Measurements from ENCODE around the gene TMEM204.
"Not testable (repeated sequence)": the region's sequence is repeated elsewhere in the genome, so short reads cannot be mapped to it uniquely, and the experiment has no call there.

The TMEM204 gene

DNA sequence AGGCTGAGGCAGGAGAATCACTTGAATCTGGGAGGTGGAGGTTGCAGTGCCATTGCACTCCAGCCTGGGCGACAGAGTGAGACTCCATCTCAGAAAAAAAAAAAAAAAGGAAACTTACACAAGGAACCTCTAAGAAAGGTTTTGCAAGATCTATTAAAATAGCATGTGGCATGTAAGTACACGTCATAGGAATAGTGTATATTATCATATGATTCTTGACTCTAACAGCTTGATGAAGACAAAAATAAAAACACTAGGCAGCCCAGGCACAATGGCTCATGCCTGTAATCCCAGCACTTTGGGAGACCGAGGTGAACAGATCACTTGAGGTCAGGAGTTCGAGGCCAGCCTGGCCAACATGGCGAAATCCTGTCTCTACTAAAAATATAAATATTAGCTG lies 62.0 kb downstream of the TMEM204 start:
- DNase-seq (ENCODE audit: low read depth in 2 of 2), result not testable (repeated sequence)

DNA sequence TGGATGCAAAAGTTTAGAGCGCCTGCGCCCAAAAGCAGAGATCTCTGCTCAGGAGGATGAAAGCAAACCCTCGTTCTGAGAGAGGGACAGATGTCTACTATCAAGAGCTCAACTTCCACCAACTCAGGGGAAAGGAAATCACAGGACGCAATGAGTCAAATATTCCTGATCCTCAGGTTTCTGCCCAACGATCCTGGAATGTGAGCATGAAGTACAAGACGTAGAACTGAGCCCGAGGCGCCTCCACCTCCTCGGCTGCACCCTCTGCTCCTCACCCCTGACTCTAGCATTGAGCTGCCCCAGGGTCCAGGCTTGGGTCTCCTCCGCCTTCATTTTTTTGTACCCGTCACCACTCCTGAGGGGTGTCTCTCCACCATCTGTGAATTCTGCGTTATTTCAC lies 63.0 kb downstream of the TMEM204 start:
- no peak for DNase-seq (ENCODE audit: low read depth in 2 of 2)

DNA sequence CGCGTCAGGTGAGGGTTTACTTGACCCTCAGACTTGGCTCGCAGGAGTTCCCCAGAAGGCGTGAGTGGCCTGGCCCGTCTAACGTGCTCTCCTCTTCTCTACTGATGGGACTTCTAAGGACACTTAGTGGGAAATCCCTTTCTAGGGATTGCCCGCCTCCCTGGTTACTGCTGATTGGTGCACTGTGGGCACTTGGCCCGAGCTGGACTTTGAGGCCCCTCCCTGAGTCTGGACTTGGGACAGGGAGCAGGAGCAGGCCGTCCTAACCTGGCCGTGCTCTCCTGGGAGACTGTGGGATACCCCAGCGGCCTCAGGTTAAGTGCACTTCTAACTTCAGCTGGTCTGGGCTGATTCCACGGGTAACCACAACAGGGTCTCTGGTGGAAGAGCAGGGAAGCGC lies 63.7 kb downstream of the TMEM204 start:
- no peak for DNase-seq (ENCODE audit: low read depth in 2 of 2)

DNA sequence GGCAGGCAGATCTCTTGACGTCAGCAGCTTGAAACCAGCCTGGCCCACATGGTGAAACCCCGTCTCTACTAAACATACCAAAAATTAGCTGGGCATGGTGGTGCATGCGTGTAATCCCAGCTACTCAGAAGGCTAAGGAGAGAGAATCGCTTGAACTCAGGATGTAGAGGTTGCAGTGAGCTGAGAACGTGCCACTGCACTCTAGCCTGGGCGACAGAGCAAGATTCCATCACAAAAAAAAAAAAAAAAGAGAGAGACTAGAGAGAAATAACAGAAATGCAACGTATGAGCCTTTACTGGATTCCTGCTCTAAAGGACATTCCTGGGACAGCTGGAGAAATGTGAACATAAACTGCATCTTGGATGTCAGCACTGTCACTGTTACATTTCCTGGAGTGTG lies 67.6 kb downstream of the TMEM204 start:
- DNase-seq (ENCODE audit: low read depth in 2 of 2), result no peak

DNA sequence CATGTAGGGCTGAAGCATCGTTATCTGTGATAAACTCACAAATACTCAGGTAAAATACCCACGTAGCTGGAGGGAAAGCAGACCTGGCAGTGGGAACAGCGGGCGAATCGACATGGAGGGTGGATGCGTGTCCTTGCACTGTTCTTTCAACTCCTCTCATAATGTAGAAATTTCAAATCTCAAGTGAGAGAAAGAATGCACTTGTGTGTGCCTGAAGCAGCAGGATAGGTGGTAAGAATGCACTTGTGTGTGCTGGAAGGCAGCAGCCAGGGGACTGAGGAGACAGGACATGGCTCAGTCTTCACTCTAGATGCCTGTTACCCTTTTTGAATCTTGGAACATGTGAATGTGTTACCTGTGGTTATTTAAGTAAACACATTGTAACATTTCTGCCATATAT lies 68.0 kb downstream of the TMEM204 start:
- no peak for DNase-seq (ENCODE audit: low read depth in 2 of 2)

DNA sequence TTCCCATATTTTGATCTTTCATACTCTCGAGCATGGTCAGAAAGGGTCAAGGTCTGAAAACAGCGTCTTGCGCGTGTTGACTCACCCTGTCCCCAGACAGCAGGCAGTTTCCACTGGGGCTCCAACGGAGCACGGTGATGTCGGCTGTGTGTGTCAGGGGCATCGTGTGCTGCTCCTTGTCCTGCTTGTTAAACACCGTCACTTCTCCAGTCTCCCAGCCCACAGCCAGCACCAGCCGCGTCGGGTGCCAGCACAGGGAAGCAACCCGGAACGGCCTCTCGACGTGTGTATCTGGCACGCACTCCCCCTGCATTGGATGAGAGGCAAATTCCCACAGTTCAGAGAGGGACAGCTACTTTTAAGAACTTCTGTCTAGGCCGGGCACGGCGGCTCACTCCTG lies 68.8 kb downstream of the TMEM204 start:
- no peak for DNase-seq (ENCODE audit: low read depth in 2 of 2)
